HG03442 (cell line): Measurements from ENCODE around the gene ALG13.
"Not testable (repeated sequence)": the region's sequence is repeated elsewhere in the genome, so short reads cannot be mapped to it uniquely, and the experiment has no call there.

Experiments
- ATAC-seq: cut with Tn5 transposase; IDR thresholded peaks from one replicate; pipeline ENCODE4 v1.9.1; 2021; ENCODE audit warnings: mild to moderate bottlenecking, moderate library complexity; ENCODE audit not compliant: unreplicated experiment

ALG13 gene

DNA sequence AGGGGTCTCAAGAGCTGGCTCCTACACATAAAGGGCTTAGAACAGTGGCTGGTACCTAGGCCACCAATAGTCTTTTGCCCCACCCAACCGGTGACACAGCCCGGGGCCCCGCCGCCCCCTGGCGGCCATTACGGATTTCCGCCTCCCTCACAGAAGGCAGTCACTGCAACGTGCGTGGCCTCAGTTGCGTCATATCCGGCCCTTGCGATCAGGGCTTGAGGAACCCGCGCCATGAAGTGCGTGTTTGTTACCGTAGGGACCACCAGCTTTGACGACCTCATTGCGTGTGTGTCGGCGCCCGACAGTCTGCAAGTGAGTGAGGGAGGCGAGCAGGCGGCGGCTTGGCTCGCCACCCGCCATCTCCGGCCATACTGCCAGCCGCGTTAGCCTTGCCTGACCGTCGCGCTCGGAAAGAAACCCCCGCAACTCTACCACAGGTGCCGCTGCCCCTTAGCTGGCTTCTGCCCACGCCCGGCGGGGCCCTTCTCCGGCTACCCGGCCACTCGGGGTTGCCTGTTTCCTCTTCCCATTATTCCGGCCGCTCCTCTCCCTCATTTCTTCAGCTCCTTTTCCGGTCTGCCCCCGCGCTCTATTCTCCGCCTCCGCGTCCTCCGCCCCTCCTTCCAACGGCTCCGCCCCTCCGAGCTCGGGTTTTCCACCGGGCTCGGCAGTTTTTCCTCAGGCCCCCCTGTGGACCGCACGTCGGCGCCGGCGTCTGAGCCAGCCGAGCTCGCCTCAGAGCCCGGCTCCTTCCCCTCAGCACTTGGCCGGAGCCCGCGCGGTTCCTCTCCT, at the start of gene ALG13:
ALG13 (plus strand) TSS at position 183 of the 792 bp plus-strand sequence; CDS start at position 232, 49 bp downstream.
- ATAC-seq, result peak; percentile 98

DNA sequence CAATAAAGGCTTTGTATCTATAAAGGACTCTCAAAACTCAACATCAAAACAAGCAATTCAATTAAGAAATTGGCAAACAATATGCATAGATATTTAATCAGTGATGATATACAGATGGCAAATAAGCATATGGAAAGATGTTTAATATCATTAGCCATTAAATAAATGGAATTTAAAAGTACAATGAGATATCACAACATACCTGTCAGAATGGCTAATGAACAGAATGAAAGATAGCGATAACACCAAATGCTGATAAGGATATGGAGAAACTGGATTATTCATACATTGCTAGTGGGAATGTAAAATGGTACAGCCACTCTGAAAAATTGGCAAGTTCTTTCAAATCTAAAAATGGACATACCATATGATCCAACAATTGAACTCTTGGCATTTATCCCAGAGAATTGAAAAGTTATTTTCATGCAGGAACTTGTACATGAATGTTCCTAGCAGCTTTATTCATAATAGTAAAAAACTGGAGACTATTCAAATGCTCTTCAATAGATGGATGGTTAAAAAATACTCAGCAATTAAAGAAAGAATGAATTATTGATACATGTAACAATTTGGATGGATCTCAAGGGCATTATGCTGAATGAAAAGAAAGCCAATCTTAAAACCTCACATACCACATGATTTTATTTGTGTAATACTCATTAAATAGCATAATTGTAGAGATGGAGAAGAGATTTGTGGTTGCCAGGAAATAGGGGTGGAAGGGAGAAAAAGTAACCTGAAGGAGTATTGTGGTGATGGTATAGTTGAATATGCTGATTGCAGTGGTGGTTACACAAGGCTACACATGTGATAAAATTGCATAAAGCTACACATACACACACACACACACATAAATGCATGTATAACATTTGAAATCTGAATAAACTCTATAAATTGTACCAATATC, 45.9 kb upstream of the ALG13 start:
- no peak for ATAC-seq

DNA sequence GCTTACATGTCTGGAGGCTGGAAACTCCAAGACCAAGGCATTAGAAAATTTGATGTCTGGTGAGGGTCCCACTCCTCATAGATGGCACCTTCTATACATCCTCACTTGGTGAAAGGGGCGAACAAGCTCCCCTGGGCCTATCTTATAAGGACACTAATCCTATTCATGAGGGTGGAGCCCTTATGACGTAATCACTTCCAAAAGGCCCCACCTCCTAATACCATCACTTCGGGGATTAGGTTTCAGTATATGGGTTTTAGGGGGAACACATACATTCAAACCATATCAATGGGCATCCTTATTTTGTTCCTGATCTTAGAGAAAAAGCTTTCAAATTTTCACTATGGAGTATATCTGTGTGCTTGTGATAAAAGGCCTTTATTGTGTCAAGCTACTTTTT, 39.0 kb upstream of the ALG13 start:
- ATAC-seq, result no peak

DNA sequence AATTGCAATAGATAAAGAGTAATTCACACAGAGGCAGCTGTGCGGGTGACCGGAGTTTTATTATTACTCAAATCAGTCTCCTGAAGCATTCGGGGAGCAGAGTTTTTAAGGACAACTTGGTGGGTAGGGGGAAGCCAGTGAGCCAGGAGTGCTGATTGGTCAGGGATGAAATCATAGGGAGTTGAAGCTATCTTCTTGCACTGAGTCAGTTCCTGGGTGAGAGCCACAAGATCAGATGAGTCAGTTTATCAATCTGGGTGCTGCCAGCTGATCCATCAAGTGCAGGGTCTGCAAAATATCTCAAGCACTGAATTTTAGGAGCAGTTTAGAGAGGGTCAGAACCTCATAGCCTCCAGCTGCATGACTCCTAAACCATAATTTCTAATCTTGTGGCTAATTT, 35.8 kb upstream of the ALG13 start:
- ATAC-seq, result not testable (repeated sequence)

DNA sequence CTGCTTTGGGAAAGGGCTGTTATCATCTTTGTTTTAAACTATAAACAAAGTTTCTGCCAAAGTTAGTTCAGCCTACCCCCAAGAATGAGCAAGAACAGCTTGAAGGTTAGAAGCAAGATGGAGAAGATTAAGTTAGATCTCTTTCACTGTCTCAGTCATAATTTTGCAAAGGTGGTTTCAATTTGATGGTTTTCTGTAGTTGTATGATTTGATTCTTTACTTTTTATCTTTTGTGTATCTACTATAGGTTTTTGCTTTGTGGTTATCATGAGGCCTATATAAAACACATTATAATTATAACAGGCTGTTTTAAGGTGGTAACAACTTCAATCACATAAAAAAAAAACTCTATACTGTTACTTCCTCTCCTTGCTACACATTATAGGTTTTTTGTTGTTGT, 35.4 kb upstream of the ALG13 start:
- no peak for ATAC-seq

DNA sequence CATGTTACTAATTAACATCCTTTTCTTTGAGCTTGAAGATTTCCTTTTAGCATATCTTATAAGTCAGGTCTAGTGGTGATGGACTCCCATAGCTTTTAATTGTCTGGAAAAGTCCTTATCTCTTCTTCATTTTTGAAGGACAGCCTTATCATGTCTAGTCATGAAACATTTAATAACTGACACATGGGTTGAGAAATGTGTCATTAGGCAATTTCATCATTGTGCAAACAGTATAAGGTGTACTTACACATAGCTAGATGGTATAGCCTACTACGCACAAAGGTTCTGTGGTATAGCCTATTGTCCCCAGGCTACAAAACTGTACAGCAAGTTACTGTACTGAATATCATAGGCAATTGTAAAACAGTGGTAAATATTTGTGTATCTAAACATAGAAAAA, 34.5 kb upstream of the ALG13 start:
- ATAC-seq, result no peak

DNA sequence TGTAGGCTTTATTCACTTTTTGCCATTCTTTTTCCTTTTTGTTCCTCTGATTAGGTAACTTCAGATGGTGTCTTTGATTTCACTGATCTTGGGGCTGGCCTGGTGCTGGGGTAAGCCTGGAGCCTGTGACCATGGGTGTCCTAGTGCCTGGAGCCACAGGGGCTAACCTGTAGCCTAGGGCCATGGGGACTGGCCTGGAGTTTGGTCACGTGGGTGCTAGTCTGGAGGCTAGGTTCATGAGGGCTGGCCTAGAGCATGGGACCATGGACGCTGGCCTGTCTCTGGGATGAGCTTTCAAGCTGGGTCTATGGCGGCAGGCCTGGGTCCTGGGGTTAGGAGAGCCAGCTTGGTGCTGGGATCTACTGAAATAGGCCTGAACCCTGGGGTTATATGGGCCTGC, 32.2 kb upstream of the ALG13 start:
- ATAC-seq, result no peak

DNA sequence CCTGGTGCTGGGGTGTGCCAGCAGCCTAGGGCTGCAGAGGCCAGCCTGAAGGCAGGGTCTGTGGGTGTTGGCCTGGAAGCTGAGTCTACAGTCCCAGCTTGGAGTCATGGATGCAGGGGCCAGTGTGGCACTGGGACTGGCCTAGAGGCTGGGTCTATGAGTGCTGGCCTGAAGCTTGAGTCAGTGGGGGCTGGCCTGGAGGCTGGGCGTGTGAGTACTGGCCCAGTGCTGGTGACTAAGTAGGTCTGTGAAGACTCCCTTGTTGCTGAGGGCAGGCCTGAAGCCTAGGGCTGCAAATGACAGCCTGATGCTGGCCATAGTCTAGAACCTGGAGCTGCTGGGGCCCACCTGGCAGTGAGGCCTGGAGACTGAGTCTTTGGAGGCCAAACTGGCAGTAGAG, 31.3 kb upstream of the ALG13 start:
- ATAC-seq, result no peak

DNA sequence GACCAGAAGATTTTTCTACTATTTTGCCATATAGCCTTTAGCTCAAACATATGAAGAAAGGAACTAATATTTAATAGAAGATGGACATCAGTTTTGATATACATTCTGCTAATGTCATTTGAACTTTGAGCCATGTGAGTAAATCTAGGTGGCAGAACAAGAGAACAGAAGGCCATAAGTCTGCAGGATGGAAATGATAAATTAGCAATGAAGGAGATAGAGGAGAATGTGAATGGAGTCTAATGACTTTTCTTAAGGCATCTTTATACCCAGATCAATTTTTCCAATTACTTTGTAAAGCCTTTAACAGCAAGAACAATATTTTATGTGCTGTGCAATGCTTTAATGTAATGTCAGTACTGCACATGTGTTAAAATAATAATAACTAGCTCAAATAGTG, 30.1 kb upstream of the ALG13 start:
- ATAC-seq, result no peak

DNA sequence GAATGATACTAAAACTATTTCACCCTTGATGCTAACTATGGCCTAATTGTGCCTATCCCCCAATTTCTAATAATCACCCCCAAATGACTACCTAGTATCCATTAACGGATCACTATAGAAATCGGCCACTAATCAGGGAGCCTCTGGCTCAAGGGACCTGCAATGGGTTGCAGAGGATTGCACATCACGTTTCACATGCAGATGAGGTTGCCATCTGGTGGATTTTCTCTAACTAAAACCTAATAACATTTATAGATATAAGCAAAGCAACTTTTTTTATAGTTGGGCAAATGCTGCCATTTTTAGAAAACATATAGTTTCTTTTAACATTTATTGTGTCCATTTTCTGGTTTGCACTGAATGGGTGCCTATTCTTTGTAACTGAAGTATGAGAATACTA, 28.3 kb upstream of the ALG13 start:
- no peak for ATAC-seq

DNA sequence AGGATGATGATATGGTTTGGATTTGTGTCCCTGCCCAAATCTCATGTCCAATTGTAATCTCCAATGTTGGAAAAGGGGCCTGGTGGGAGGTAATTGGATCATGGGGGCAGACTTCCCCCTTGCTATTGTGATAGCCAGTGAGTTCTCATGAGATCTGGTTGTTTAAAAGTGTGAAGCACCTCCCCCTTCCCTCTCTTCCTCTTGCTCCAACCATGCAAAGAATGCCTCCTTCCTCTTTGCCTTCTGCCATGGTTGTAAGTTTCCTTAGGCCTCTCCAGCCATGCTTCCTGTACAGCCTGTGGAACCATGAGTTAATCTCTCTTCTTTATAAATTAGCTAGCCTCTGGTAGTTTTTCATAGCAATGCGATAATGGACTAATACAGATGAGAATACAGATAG, 19.7 kb upstream of the ALG13 start:
- ATAC-seq, result no peak

DNA sequence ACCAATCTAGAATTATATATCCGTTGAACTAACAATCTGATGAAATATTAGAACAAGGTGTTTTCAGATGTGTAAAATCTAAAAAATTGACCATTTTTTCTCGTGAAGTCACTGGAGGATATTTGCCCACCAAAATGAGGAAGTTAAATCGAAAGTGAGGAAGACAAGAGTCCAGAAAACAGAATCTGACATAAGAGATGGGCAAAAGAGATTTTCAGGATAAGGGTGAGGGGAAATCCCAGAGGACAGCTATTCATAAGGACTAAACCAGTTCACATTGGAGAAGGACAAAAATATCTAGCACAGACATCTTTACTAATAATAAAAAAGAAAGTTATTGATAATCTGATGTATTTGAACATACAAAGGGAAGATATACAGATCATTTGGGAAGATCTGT, 18.7 kb upstream of the ALG13 start:
- ATAC-seq, result no peak

DNA sequence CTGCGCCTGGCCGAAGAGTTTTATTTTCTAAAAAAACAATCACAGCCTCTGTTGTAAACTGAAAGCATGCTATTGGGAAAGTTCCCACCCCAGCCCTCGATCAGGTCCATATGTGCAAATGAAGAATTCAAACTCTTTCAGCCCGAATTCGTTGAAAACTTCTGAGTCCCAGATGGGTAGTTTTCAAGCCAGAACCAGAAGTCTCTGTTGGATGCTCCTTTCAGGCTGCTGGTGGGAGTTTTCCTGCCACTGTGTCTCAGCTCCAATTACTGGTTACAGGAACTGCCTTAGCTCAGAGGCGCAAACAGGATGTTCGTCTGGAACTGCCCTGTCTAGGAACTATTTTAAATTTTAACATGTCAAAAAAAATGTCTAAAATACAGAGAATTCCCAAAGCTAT, 9.3 kb upstream of the ALG13 start:
- no peak for ATAC-seq

DNA sequence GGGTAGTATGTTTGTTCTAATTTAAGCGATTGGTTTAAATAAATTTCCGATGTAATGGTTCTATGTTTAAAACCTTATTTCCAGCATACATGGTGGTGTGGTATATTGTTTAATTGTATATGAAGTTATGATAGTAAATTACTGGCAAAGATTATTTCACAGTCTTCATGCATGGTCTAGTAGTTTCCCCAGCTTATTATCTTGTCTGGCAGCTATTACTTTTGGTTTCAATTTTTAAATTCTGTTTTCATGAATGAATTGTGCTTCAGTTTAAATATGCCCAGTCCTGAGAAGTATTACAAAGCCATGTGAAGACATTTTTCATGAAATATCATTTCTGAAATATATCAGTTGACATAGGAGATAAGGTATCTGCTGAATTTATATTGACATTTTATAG, 6.3 kb downstream of the ALG13 start:
- ATAC-seq, result no peak

DNA sequence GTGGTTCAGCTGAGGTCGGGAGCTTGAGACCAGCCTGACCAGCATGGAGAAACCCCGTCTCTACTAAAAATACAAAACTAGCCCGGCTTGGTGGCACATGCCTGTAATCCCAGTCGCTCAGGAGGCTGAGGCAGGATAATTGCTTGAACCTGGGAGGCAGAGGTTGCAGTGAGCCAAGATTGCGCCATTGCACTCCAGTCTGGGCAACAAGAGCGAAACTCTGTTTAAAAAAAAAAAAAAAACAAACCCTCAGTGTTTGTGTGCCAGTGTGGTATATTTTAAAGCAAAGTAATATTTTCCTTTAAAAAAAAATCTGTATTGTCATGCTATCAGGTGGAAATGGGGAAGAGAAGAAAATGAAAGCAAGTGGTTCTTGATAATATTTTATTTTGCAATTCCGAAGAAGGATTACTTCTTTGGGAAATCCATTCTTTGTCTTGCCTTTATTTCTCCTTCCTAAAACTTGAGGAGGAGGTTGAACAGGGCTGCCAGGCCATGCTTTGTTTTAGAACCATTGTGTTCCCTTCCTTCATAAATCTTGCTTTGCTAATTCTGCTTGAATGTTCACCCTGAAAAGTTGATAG, 14.4 kb downstream of the ALG13 start:
- ATAC-seq, result no peak

DNA sequence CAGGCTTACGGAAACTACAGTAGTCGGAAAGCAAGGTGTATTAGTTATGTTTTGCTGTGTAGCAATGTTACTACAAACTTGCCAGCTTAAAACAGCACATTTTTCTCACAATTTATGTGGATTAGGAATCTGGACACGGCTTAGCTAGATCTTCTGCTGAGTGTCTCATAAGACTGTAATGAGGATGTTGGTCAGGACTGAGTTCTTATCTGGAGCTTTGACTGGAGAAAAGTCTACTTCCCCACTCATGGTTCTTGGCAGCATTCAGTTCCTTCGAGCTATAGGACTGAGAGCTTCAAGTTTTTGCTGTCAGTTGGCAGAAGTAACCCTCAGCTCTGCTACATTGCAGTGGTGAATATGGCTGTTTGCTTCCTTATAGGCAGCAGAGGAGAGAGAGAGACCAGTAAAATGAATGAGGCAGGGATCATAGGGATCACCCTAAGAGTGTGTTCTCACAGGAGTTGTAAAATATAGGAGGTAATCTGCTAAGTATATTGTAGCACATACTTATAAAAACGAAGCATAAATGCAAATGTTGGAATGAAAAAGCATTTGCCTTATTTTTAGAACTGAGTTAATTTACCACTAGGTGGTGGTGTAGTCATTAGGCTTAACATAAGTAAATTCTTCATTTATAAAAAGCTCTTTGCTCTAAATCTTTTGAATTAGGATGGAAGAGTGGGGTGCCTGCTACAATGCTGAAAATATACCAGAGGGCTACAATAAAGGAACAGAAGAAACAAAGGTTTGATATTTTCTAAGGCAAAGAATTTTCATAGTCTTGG, 38.6 kb downstream of the ALG13 start:
- no peak for ATAC-seq

DNA sequence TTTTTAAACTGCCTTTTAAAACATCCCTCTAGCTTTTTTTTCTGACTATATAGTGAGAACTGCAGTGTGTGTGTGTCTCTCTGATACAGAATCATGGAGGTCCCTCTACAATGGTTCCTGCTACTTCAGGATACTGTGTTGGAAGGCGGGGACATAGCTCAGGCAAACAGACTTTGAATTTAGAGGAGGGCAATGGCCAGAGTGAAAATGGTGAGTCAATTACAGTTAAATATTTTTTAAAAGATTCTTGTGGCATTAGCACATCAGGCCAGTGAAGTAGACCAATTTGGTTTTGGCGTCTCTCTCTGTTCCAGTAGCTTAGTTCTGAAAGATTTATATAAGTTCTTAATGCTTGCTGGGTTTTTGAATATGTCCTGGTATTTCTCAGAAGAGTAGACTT, 47.1 kb downstream of the ALG13 start:
- ATAC-seq, result no peak

DNA sequence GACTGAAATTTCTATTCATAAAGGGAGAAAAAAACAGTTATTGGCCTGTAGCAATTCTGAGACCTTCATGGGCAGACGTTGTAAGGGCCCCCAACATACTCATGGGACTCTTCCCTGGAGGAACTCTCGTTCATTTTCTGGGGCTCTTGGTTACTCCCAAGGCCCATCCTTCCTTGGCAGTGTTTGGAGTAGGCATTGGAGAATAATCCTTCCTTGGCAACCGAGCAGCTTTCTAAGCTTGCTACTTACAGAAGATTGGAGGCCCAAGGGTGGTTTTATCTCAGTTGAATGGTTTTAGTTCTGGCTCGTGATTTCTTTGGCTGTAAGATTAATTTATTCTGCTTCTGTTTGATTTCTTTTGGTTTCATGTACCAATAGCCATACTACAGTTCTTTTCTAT, 50.4 kb downstream of the ALG13 start:
- no peak for ATAC-seq

DNA sequence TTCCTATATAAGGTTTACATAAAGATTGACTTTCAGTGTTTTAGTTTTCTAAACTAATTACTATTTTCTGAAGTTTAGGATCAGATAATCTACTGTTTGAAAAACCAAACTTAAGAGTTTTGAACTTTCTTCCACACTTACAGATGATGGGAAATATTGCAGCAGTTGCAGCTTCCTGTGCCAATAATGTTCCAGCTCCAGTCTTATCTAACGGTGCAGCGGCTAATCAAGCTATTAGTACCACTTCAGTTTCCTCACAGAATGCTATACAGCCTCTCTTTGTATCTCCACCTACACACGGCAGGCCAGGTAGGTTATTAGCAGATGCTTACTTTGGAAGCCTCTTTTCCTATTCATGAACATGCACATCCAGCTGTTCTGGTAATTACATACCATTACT, 55.6 kb downstream of the ALG13 start:
- ATAC-seq, result no peak

DNA sequence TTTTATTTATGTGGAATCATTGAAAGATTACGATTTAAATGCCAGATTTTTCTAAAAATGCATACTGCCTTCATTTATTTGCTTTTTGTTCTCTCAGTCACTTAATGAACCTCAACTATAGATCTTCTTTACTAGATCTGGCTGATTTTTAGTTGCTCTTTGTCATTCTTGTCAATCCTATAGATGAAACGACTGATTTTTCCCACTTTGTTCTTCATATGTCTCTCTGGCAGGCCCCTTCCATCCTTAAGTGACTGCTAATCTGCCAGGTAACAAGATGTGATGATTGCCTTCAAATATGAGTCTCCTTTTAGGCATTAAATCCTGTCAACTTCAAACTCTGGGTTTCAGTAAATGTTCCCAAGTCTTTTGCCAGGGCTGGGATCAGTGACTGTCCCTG, 61.0 kb downstream of the ALG13 start:
- ATAC-seq, result no peak

DNA sequence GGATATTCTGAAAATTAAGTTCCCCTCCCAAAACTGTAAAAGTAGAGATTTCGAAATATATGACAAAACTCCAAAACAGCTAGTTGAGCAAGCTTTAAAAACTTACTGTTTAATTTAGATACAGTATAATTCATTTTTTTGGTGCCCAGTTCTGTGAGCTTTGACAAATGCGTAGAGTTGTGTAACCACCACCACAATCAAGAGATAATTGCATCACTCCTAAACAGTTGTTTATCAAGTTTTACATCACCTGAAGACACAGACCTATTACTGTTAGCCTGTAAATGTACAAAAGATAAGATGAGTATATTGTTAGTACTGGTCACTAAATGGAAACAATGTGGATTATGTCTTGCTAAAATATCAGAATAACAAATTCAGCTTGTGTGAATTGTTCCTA, 62.3 kb downstream of the ALG13 start:
- ATAC-seq, result no peak
